ENCODE results near the gene CHRM3. TPM values are rescaled to one million over a fixed set of nuclear protein-coding genes. Genes with fewer than 3 reads are reported as not detected.

Gene CHRM3
- total RNA-seq, 1 experiment from 2014 or later = not detected

DNA sequence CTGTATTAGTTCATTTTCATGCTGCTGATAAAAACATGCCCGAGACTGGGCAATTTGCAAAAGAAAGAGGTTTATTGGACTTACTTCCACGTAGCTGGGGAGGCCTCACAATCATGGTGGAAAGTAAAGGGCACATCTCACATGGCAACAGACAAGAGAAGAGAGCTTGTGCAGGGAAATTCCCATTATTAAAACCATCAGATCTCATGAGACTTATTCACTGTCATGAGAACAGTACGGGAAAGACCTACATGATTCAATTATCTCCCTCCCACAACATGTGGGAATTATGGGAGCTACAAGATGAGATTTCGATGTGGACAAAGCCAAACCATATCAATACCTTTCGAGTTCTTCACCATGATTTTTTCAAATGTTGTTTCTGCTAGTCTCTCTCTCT, 3.7 kb upstream of the CHRM3 start:
- Histone ChIP-seq H3K27ac (no peak overlapping the region), H3K9me3 (replicated peaks) (0 out of 2 replicates have a peak, but pooled peaks cover 5% of the 10 kb centered on the region), H3K4me3 (no peak overlapping the region), H3K4me1 (replicated peaks) (no peaks in the 10 kb centered on the region), H3K36me3 (no peaks in the 10 kb centered on the region), H3K27me3 (replicated peaks) (no peaks in the 10 kb centered on the region)
- DNase-seq (ENCODE audit: low read depth in 1 of 2, low spot score in 2 of 2) = no peak

DNA sequence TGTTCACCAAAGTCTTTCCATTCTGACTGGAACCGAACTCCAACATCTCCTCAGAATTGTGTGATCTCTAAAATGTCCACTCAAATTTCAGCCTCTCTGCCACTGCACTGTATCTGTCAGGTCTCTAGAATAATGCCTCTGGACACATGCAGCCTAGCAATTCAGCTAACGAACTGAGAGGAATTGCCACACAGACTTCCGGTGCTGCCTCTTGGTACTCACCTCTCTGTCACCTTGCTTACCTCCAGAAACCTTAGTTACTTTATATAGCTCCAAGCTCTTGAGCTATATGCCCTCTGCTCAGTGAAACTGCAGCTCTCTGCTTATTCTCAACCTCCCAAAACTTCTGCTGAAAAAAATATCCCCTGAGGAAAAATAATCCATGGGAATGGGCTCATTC, 2.7 kb upstream of the CHRM3 start:
- Histone ChIP-seq H3K9me3 (replicated peaks) (0 out of 2 replicates have a peak, but pooled peaks cover 5% of the 10 kb centered on the region), H3K4me3 (no peak overlapping the region), H3K36me3 (no peaks in the 10 kb centered on the region), H3K27me3 (replicated peaks) (no peaks in the 10 kb centered on the region), H3K4me1 (replicated peaks) (no peaks in the 10 kb centered on the region), H3K27ac (no peak overlapping the region)
- DNase-seq (ENCODE audit: low read depth in 1 of 2, low spot score in 2 of 2) = no peak

DNA sequence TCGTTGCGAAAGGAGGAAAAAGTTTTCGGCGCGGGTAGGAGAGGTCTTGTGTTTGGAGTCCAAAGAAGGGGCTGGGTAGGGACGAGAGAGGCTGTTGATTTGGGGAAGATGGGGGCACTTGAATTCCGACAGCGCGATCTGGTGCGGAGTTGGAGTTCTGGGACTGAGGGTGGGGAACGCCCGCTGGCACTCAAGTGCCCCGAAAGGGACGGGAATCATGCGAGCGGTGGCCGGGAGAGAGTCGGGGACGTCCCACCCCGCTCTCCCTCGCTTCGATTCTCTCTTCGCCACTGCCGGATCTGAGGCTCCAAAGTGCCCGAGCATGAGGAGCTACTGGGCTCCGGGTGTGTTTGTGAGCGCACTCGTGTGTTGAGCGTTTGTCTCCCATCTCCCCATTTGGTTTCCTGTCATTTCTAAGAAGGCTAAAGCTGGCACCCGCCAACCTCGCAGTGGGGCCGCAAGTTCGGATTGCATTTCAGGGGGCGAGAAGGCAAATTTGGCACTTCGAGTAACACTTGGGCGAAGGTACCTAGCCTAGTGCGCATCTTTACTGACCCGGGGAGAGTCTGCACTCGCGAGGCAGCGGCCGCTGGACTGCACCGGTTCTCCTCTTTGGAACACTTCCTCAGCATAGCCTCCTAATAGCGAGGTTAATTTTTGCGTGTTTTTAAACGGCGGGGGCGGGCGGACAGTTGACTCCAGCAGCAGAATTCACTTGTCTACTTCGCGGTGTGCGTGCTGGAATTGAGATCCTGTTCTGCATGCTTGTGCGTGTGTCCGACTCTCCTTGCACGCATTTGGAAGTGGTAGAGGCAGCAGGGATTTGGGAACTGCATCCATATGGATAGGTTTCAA, 1.2 kb downstream of the CHRM3 start:
- Histone ChIP-seq H3K9me3 (replicated peaks) (peaks cover 5% of the 10 kb centered on the region; the same call in 1 of the 2 replicates), H3K36me3 (no peaks in the 10 kb centered on the region), H3K27ac (no peak overlapping the region), H3K4me1 (replicated peaks) (no peaks in the 10 kb centered on the region), H3K27me3 (replicated peaks) (no peaks in the 10 kb centered on the region), H3K4me3 (no peak overlapping the region)
- no peak for DNase-seq (ENCODE audit: low read depth in 1 of 2, low spot score in 2 of 2)

DNA sequence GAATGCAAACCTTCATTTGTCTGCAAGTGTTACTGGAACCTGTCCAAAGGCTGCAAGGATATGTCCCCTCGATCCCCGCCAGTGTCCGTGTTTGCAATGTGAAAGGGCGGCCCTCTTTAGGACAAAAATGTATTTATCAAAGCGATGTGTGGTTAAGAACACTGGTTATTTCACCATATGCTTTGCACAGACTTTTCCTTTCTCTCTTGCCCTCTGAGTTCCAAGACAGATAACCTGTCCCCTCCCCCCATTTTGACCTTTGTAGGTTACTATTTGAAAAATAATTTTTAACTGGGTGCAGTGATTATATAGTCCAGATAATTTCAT, 1.8 kb downstream of the CHRM3 start:
- Histone ChIP-seq H3K36me3 (no peaks in the 10 kb centered on the region), H3K27ac (no peak overlapping the region), H3K27me3 (replicated peaks) (no peaks in the 10 kb centered on the region), H3K4me3 (no peak overlapping the region), H3K4me1 (replicated peaks) (no peaks in the 10 kb centered on the region), H3K9me3 (replicated peaks) (peaks cover 5% of the 10 kb centered on the region; the same call in 1 of the 2 replicates)
- no peak for DNase-seq (ENCODE audit: low read depth in 1 of 2, low spot score in 2 of 2)

DNA sequence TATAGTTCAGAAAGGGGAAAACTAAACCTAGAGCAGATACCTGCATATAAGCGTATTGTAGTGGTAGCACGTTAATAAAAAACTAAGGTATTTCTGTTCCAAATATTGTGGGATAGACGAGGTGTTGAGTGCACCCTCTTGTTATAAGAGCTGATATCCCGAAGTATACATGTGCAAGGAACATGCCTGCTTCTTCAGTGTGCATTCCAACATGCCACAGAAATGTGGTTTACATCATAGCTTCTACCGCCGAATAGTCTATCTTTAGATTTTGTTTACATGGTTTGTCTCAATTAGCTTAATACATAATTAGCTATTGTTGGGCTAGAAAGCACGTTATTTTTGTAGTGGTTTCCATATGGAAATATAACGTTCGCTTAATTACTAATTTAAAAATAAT, 2.2 kb downstream of the CHRM3 start:
- Histone ChIP-seq H3K4me1 (replicated peaks) (no peaks in the 10 kb centered on the region), H3K36me3 (no peaks in the 10 kb centered on the region), H3K9me3 (replicated peaks) (peaks cover 5% of the 10 kb centered on the region; the same call in 1 of the 2 replicates), H3K27me3 (replicated peaks) (no peaks in the 10 kb centered on the region), H3K27ac (no peak overlapping the region), H3K4me3 (no peak overlapping the region)
- DNase-seq (ENCODE audit: low read depth in 1 of 2, low spot score in 2 of 2) = no peak

DNA sequence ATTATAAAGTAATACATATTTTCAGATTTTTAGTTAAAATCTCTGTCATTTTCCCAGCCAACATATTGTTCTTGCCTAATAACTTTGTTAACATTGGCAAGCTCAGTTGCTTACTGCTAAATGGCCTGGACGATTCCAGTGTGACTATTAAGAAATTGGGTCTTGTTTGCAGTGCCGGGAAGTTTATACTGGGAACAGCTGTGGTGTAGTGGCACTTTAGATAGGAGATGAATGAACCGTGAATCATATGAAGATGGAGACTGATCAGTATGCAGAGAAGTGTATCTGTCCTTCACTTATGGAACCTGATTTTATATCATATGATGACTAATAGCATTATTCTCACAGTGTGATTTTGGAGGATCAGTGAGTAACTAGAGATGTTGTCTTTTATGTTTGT, 3.3 kb downstream of the CHRM3 start:
- DNase-seq (ENCODE audit: low read depth in 1 of 2, low spot score in 2 of 2) = no peak

DNA sequence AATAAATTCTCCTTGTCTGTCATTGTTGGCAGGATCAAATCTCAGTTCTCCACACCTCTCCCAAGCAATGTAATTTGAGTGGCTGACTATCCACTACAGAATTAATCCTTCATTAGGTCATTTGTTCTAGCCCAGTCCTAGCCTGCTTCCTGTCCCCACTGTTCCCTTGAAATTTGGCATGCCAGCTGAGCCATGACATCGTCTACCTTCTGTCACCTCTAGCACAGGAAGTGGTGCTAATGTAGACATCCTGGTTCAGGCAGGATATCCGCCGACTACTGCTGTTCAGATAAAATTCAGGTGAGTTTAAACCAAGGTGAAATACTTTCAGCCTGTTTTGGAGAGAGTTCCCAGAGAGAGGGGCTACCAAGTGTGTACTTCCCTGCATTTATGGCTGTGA, 5.9 kb downstream of the CHRM3 start:
- no peak for DNase-seq (ENCODE audit: low read depth in 1 of 2, low spot score in 2 of 2)
- Histone ChIP-seq H3K4me3 (no peak overlapping the region), H3K27me3 (replicated peaks) (no peaks in the 10 kb centered on the region), H3K9me3 (replicated peaks) (no peaks in the 10 kb centered on the region; the same call in 1 of the 2 replicates), H3K27ac (no peak overlapping the region), H3K4me1 (replicated peaks) (no peaks in the 10 kb centered on the region), H3K36me3 (no peaks in the 10 kb centered on the region)

More for the DNA sequence above, 3.3 kb downstream of the CHRM3 start:
- Histone ChIP-seq H3K27me3 (replicated peaks) (no peaks in the 10 kb centered on the region), H3K9me3 (replicated peaks) (peaks cover 5% of the 10 kb centered on the region; the same call in 1 of the 2 replicates), H3K36me3 (no peaks in the 10 kb centered on the region), H3K4me1 (replicated peaks) (no peaks in the 10 kb centered on the region), H3K27ac (no peak overlapping the region), H3K4me3 (no peak overlapping the region)

DNA sequence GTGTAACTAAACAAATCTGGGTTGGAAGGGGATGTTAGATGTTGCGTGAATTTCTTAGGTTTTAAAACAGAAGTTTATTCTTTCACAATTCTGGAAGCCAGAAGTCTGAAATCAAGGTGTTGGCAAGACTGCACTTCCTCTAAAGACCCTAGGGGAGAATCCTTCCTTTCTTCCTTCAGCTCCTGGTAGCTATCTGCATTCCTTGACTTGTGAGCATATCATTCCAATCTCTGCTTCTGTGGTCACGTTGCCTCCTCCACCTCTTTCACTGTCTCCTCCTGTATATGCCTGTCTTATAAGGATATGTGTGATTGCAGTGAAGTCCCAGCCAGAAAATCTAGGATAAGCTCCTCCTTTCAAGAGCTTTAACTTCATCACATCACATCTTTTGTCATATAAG, 7.7 kb downstream of the CHRM3 start:
- H3K4me3 ChIP-seq = no peak overlapping the region
- DNase-seq (ENCODE audit: low read depth in 1 of 2, low spot score in 2 of 2) = no peak
- H3K27ac ChIP-seq = no peak overlapping the region
- H3K4me1 ChIP-seq (replicated peaks) = no peaks in the 10 kb centered on the region
- no peaks in the 10 kb centered on the region for H3K27me3 ChIP-seq (replicated peaks)
- no peaks in the 10 kb centered on the region; the same call in 1 of the 2 replicates for H3K9me3 ChIP-seq (replicated peaks)
- no peaks in the 10 kb centered on the region for H3K36me3 ChIP-seq

DNA sequence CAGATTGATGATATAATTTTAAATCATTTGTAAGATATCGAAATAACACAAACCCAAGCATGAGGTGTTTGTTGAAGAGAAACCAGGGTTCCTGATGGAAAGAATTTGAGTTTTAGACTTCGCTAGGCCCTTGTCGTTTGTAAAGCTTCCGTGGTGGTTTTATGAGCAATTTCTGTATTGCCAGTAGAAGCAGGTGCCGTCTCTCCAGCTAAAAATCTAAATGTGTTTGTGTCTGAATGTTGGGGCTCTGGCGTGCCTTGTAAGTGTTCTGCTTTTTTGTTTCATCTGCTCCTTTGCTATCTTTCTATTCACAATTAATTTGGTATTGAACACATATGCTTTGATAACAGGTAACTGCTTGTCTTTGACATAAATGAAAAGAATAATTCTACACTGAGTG, 27.5 kb downstream of the CHRM3 start:
- no peak for DNase-seq (ENCODE audit: low read depth in 1 of 2, low spot score in 2 of 2)
- Histone ChIP-seq H3K4me1 (replicated peaks) (no peaks in the 10 kb centered on the region), H3K27me3 (replicated peaks) (no peaks in the 10 kb centered on the region), H3K27ac (no peak overlapping the region), H3K36me3 (no peaks in the 10 kb centered on the region; the same call in 1 of the 2 replicates), H3K4me3 (no peak overlapping the region), H3K9me3 (replicated peaks) (peaks cover 5% of the 10 kb centered on the region; the same call in 1 of the 2 replicates)

DNA sequence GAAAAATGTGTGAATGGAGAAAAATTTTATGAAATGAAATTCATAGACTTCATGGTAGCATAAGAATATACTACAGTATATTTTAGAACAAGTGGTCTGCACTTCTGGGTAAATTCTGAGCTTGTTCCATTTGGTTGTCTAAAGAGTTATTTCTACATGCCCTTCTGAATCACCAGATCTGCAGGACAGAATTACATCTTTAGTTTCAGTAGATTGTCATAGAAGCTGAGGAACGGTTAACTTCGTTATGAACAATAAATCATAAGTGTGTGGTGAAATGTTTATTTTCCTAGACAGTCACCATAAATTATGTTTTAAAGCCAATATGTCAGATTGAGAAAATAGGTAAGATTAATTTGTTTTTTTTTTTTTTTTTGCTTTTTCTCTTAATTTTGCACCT, 30.9 kb downstream of the CHRM3 start:
- H3K36me3 ChIP-seq = no peaks in the 10 kb centered on the region; the same call in 1 of the 2 replicates
- H3K27ac ChIP-seq = no peak overlapping the region
- H3K27me3 ChIP-seq (replicated peaks) = no peaks in the 10 kb centered on the region
- H3K4me1 ChIP-seq (replicated peaks) = no peaks in the 10 kb centered on the region
- no peak for DNase-seq (ENCODE audit: low read depth in 1 of 2, low spot score in 2 of 2)
- H3K9me3 ChIP-seq (replicated peaks) = peaks cover 8% of the 10 kb centered on the region
- no peak overlapping the region for H3K4me3 ChIP-seq

DNA sequence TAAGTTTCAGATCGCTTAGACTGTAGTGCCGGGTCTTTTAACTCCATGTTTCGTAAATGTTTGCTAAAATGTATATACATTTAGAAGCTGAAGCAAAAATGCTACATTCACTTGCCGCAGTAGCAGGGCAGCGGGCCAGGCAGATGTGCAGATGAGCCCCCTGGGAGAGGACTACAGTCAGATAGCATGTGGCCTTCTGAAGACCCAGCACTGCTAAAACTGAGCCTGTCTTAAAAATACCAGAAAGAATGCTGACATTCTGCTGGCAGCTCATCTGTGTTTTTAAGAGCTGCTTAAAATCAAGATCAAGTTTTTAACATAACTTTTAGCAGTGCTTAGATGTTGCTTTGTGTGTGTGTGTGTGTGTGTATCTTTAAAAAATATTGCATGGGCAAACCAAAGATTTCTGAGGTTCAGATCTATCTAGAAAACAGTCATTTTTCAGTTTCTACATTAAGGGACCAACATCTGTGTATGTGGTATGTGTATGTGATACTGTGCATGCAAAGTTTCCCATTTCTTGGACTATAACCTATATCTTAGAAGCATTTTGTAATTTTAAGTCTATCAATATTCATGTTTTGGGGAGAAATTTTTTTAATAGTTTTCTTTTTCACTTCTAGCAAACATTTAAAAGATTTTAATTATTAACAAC, 31.7 kb downstream of the CHRM3 start:
- H3K36me3 ChIP-seq = no peaks in the 10 kb centered on the region; the same call in 1 of the 2 replicates
- DNase-seq (ENCODE audit: low read depth in 1 of 2, low spot score in 2 of 2) = no peak
- H3K27ac ChIP-seq = no peak overlapping the region

DNA sequence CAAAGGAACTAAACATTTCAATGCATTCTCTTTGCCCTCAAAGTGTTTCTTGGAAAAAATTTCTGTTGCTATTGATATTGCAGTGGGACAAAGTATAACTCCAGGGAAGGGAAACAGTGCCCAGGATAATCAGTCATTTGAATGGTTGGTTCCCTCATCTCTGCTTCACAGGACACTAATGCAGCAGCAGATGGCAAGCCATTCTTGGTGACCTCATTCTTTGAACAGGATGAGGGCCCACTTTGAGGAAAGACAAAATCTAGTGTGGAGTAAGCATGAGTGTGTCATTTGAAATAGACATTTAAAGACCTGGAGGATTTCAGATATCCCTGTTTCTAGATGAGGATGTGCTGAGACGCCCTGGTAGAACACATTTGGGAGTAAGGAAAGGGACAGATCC, 32.3 kb downstream of the CHRM3 start:
- H3K27ac ChIP-seq = no peak overlapping the region
- H3K36me3 ChIP-seq = no peaks in the 10 kb centered on the region; the same call in 1 of the 2 replicates
- no peak overlapping the region for H3K4me3 ChIP-seq
- no peak for DNase-seq (ENCODE audit: low read depth in 1 of 2, low spot score in 2 of 2)
- H3K4me1 ChIP-seq (replicated peaks) = no peaks in the 10 kb centered on the region
- peaks cover 11% of the 10 kb centered on the region for H3K9me3 ChIP-seq (replicated peaks)
- H3K27me3 ChIP-seq (replicated peaks) = no peaks in the 10 kb centered on the region

More for the DNA sequence above, 31.7 kb downstream of the CHRM3 start:
- Histone ChIP-seq H3K4me3 (no peak overlapping the region), H3K27me3 (replicated peaks) (no peaks in the 10 kb centered on the region), H3K4me1 (replicated peaks) (no peaks in the 10 kb centered on the region), H3K9me3 (replicated peaks) (peaks cover 11% of the 10 kb centered on the region)

DNA sequence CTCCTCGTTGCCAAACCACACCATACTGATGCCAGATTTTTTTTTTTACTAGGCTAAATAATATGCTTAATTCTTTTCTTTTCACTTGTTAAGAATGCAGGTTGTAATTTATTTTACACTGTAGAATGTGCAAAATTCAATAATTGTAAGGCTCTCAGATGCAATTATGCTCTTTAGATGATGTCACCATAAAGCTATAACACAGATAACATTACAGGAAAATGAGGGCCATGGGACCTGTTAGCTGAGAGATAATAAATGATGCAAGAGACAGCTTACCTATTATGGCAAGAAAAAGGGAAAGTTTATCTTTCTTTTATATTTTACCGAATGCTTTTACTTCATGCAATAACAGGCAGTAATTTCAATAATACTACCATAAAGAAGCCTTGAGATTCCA, 35.4 kb downstream of the CHRM3 start:
- Histone ChIP-seq H3K9me3 (replicated peaks) (peaks cover 6% of the 10 kb centered on the region), H3K4me3 (no peak overlapping the region), H3K4me1 (replicated peaks) (no peaks in the 10 kb centered on the region), H3K27ac (no peak overlapping the region), H3K27me3 (replicated peaks) (no peaks in the 10 kb centered on the region), H3K36me3 (no peaks in the 10 kb centered on the region)
- DNase-seq (ENCODE audit: low read depth in 1 of 2, low spot score in 2 of 2) = no peak

DNA sequence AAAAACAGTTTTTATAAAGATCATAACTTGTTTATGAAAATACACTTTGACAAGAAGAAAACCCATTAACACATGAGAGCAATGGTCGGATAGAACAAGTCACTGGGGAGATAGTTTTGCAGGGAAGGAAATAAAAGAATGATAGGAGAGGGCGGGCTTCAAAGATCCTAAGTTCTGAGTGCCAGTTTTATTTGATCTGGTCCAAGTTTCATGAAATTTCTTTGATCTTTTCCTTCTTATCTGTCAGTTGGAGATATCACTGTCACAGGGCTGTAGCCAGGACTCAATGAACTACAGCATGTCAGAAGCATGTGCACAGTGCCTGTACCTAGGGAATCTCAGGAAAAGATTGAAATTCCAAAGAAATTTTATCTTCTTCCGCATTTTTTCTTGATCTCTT, 36.5 kb downstream of the CHRM3 start:
- Histone ChIP-seq H3K27me3 (replicated peaks) (no peaks in the 10 kb centered on the region), H3K4me3 (no peak overlapping the region), H3K36me3 (no peaks in the 10 kb centered on the region), H3K4me1 (replicated peaks) (no peaks in the 10 kb centered on the region), H3K27ac (no peak overlapping the region), H3K9me3 (replicated peaks) (peaks cover 6% of the 10 kb centered on the region)
- DNase-seq (ENCODE audit: low read depth in 1 of 2, low spot score in 2 of 2) = no peak
